NCI-H345 treated with DMSO at 0.1 percent for 48 hours (cell line): ENCODE results near the gene PAM16.
A peak's percentile ranks its signal among the peaks of the same experiment; 100 is the strongest.

Experiments
- DNase-seq: peaks from one replicate; lab custom pipeline; 2025; ENCODE audit not compliant: unreplicated experiment; lab: John Stamatoyannopoulos, UW

The PAM16 gene

DNA sequence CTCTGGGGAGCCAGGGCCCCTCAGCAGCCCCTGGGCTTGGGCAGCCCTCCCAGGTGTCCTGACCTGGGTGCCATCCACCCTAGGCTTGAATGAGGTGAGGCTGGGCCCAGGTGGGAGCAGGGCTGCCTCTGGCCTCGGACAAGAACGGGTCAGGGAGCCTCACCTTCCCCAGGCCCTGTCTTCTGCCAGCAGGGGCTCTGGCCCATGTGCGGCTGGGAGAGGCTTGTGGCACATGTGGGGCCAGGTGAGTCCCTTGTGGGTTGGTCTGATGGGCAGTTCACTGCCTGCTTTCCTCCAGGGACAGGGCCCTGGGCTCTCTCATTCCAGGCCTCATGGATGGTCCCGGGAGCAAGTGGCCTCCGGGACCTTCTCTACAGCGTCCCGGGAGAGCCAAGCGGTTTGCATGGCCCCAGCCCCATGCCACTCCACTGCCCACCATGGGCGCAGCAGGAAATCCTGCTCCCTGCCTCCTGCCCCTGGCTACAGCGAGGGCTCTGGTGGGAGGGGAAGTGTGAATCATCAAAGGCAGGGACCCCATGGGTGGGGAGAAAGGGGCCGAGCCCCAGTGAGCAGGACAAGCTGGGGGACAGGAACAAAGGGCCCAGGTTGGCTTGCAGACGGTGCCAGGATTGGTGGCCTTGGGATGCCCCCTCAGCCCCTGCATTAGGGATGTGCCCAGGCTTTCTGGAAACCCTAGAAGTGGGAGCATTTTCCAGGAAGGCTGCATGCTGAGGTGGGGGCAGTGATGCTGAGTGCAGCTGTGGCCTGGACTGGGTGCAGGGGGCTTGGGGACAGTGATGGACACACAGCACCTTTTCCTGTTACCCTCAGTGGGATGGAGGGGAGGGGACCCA lies 32.7 kb upstream of the PAM16 start:
- no peak for DNase-seq

DNA sequence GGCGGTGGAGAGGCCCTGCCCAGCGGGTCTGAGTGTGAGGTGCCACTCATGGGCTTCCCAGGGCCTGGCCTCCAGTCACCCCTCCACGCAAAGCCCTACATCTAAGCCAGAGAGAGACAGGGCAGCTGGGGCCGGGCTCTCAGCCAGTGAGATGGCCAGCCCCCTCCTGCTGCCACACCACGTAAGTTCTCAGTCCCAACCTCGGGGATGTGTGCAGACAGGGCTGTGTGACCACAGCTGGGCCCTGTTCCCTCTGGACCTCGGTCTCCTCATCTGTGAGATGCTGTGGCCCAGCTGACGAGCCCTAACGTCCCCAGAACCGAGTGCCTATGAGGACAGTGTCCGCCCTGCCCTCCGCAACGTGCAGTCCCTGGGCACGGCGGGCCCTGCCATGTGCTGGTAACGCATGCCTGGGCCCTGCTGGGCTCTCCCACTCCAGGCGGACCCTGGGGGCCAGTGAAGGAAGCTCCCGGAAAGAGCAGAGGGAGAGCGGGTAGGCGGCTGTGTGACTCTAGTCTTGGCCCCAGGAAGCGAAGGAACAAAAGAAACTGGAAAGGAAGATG lies 31.8 kb upstream of the PAM16 start:
- DNase-seq = no peak

DNA sequence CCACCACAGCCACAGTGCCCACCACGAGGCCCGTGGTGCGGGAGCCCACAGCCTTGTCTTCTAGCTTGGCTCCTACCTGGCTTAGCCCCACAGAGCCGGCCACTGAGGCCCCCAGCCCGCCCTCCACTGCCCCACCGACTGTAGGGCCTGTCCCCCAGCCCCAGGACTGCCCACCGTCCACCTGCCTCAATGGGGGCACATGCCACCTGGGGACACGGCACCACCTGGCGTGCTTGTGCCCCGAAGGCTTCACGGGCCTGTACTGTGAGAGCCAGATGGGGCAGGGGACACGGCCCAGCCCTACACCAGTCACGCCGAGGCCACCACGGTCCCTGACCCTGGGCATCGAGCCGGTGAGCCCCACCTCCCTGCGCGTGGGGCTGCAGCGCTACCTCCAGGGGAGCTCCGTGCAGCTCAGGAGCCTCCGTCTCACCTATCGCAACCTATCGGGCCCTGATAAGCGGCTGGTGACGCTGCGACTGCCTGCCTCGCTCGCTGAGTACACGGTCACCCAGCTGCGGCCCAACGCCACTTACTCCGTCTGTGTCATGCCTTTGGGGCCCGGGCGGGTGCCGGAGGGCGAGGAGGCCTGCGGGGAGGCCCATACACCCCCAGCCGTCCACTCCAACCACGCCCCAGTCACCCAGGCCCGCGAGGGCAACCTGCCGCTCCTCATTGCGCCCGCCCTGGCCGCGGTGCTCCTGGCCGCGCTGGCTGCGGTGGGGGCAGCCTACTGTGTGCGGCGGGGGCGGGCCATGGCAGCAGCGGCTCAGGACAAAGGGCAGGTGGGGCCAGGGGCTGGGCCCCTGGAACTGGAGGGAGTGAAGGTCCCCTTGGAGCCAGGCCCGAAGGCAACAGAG lies 31.0 kb upstream of the PAM16 start:
- DNase-seq = no peak

DNA sequence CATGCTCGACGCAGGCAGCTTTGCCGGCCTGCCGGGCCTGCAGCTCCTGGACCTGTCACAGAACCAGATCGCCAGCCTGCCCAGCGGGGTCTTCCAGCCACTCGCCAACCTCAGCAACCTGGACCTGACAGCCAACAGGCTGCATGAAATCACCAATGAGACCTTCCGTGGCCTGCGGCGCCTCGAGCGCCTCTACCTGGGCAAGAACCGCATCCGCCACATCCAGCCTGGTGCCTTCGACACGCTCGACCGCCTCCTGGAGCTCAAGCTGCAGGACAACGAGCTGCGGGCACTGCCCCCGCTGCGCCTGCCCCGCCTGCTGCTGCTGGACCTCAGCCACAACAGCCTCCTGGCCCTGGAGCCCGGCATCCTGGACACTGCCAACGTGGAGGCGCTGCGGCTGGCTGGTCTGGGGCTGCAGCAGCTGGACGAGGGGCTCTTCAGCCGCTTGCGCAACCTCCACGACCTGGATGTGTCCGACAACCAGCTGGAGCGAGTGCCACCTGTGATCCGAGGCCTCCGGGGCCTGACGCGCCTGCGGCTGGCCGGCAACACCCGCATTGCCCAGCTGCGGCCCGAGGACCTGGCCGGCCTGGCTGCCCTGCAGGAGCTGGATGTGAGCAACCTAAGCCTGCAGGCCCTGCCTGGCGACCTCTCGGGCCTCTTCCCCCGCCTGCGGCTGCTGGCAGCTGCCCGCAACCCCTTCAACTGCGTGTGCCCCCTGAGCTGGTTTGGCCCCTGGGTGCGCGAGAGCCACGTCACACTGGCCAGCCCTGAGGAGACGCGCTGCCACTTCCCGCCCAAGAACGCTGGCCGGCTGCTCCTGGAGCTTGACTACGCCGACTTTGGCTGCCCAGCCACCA lies 30.2 kb upstream of the PAM16 start:
- DNase-seq = no peak

DNA sequence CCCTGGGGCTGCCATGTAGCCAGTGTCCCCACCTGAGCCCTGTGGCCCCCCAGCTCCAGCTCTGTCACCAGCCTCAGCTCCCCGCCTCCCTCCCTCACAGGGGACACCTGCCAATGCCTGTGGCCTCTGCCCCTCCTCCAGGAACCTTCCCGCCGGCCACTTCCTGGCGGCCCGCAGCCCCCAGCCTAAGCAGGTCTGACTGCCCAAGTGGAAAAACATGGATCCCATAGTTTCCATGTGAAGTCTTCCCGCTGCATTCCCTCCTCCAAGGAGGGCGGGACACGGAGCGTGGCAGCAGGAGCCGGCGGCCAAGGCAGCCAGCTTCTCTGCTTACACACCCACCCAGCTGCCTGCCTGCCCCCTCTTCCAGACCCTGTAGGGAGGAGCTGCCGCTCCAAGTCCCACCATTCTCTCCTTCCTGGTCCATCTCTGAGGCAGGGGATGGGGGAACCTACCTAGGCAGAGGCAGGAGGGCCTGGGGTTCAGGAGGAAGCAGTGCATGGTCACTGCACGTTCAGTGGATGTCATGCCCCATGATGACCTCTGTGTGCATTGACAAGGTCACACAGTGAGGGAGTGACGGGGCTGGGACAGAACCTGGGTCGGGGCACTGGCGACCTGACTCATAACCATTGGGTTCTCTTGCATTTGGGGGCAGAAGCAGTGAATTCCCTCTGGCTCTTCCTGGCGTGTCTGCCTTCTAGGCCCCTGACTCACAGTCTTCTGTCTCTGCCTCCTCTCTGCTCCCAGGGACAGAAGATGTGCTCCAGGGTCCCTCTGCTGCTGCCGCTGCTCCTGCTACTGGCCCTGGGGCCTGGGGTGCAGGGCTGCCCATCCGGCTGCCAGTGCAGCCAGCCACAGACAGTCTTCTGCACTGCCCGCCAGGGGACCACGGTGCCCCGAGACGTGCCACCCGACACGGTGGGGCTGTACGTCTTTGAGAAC lies 29.3 kb upstream of the PAM16 start:
- no peak for DNase-seq

DNA sequence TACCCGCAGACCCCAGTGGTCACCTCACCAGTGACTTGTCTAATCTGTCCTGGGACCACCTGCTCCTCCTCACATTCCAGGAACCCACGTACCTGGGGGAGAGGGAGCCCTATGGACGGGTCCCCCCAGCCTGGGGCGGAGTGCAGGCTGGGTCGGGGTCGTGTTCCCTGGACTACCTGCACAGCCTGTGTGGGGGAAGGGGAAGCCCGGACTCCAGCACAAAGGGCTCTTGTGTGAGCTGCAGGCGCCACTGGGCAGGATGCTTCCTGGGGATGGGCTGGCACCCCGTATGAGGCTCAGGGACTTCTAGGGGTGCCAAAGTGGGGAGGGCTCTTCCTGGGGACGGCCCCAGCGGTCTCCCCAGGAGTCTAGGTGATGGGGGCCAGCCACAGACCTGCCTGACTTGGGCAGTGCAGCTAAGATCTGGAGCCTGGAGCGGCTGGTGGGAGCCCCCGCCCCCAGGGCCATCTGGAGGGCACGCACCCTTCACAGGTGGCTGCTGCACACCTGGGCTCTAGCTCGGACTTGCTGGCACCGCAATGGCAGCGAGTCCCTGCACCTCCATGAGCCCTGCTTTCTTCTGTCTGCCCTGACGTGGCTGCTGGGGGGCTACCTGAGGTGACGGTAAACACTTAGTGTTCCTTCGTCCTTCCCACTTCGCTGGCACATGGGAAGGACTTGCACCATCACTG lies 28.0 kb upstream of the PAM16 start:
- no peak for DNase-seq

DNA sequence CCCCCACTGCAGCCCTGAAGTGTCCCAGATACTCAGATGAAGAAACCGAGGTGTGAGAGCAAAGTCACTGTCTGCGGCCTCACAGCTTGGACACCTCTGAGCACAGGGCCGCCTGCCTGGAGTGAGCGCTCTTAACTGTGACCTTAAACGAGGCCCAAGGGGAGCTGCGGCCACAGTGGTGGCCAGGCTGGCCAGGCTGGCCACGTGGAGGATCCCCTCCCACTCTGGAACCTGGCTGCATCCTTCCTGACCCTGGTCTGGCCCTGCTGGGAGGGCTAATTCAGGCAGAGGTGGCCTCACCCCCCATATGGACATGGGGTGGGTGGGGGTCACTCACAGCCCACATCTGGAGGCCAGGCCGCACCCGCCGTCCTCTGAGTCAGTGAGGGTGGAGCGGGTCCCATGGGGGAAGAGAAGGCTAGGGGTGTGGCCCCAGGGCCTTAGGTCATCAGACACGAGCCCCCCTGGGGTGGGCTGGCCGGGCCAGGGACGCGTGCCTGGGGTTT lies 27.1 kb upstream of the PAM16 start:
- no peak for DNase-seq

GRCh38 chr16:4377573-4378154 lies 26.5 kb upstream of the PAM16 start:
- no peak for DNase-seq

DNA sequence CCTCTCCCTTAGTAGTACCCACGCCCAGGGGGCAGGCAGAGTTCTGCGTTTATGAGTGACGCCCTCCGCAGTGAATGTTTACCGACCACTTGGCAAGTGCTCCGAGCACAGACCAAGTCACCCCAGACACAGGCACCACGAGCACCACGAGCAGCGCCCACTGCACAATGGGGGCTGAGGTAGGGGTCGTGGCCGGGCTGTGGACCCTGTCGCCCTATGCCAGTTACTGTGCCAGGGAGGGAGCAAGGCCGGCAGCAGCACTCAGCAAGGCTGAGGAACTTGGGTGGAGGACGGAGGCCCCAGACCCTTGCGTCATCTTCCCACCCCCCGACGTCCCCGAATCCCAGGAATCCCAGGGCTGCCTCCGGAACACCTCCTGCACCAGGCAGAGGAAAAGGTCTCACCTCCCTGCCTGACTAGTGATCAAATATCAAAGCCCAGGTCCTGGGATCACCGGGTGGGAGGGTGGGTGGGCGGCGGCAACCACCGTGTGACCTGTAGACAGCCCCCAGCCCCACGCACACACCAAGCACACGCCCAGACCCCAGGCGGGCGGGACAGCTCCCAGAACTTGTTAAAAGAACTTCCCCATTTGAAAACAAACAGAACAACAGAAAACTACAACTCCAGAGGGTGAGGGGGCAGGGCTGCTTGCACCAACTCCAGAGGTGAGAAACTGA lies 25.9 kb upstream of the PAM16 start:
- DNase-seq = no peak

DNA sequence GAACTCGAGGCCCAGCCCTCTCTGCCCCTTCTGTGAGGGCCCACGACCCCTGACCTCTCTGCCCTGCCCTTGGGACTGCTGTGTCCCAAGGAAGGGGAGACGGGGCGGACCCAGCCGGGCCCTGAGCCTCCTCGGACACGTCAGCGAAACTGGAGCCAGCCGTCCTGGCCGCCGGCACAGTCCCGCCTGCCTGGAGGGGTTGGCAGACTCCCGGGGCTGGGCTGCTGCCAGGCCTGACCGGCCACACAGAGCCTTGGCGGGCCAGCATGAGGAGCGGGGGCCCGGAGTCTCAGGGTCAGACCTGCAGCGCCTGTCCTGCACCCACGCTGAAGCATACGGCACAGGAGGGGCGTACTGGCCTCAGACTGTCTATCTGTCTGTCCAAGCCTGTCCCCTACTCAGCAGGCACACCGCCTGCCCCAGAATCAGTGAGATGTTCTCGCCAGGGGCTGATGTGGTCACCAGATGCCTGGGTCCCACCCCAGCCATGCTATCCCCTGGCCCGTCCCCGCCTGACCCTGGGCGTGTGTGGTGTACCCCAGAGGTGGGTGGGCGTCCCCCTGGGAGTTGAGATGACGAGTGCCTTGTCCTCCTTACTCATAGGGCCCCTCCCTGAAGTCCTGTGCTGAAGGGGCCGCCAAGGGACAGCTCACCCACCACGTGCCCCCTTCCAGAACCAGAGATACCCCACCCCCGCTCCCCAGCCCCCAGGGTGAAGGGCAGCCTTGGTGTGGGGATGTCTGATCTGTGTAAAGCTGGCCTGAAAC lies 25.2 kb upstream of the PAM16 start:
- no peak for DNase-seq

DNA sequence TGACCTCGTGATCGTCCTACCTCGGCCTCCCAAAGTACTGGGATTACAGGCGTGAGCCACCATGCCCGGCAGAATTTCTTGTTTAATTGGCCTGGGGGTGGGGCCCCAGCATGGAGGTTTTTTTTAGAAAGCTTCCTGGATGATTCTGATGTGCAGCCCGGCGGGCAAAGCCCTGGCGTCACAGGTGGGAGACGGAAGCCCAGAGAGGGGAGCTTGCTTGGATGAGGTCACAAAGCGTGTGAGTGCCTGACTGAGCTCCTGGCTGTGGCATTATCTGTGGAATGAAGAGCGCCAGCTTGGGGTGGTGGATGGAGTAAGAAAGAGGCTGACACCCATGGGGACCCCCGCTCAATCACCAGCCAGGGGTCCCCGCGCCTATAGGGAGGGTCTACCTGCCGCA lies 24.6 kb upstream of the PAM16 start:
- DNase-seq = no peak

DNA sequence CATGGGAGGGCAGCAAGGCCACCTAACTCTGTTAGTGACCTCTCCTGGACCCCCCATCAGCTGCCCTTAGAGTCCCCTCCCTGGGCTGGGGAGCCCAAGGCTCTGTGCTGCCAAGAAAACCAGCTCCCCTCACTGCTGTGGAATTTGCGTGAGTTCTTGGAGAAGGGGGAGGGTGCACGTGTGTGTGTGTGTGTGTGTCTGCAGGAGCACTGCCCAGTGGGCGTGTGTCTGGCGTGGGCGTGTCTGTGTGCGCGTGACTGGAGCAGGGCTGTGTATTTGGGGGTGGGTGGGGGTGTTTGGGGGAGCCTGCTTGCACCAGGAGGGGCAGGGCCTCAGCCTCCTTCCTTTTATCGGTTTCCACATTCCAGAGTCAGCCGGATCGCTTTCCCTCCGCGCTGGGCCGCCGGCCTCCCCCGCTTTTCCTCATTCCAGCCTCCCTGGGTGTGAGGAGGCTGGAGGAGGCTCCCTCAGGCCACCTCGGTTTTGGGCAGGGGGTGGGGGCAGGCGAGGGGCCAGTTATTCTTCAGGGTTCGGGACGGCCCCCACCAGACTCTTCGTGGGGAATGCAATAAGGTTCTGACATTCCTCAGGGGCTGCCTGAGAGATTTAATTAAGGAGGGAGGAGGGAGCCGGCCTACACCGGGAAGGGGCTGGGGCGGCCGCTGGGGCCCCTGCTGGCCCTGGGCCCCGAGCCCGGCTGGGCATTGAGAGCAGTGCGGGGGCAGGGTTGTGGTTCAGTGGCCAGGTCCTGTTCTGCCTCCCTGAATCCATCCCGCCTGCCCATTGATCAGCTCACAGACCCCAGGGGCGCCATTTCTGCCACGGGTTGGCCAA lies 23.0 kb upstream of the PAM16 start:
- DNase-seq = no peak

- no peak for DNase-seq
These were observed 22.3 kb upstream of the PAM16 start for GRCh38 chr16:4373356-4373908.

- DNase-seq = peak; percentile 96
These were observed 21.6 kb upstream of the PAM16 start for GRCh38 chr16:4372578-4373355.

DNA sequence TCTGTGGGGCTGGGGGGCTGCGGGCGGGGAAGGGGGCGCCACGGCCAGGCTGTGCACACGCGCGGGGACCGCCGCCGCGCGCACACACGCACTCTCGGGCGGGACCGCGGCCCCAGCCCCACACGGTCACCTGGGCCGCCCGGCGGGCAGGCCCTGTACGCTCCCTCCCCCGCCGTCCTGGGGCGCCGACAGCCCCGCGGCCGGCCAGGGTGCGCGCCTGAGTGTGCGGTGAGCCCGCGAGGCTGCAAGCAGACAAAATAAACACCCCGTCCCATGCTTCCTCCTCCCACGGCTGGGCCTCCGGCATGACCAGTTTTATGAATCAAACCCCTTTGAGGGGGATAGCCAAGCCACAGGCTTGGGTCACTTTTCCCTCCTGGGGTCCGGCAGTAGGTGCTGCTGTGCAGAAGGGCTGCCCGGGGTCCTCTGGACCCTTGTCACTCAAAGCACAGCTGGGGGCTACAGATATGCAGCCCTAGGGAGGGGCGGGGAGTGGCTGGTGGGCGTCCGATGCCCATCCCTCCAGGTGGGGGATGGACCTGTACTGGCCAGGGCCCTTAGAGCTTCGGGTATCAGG lies 21.0 kb upstream of the PAM16 start:
- no peak for DNase-seq
